ENCODE data around the gene CPLX3.

Gene CPLX3

DNA sequence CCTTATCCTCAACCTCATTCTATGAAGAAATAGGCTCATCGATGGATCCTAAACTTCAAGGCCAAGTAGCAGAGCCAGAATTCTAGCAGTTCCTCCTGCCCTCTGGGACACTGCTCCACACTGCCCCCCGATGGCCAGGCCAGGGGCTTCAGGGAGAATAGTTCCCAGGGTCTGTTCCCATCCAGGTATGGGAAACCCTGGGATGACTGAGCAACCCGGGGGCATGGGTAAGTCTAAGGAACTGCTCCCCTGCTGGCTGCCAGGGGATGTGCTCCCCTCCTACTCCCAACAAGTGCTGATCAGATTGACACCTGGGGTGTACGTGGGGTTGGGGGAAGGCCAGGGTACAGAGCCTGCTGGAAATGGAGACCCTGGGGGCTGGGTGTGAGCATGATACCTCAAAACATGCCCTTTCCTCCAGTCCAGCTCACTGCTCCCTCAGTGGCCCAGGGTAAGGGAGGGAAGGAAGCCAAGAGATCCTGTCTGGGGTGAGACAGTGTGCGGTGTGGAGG lies 8.9 kb downstream of the CPLX3 start:
- Histone ChIP-seq H3K4me1 (ENCODE audit: insufficient read depth, low read length, poor library complexity, severe bottlenecking) (peaks cover 10% of the 10 kb centered on the region), H3F3A (ENCODE audit: low read depth) (no peaks in the 10 kb centered on the region), H3K9ac (ENCODE audit: low read depth, low read length, poor library complexity, severe bottlenecking) (no peak overlapping the region), H3K4me3 (ENCODE audit: low read length, poor library complexity, severe bottlenecking) (no peak overlapping the region), H3K9me2 (replicated peaks; ENCODE audit: low read depth, low read length) (no peaks in the 10 kb centered on the region), H2AFZ (ENCODE audit: low read length) (no peak overlapping the region), H3K4me2 (ENCODE audit: low read depth, low read length, poor library complexity, severe bottlenecking) (no peak overlapping the region), H3K79me2 (ENCODE audit: insufficient read depth, low read length) (no peaks in the 10 kb centered on the region), H4K20me1 (ENCODE audit: insufficient read depth, low read length, poor library complexity, severe bottlenecking) (no peaks in the 10 kb centered on the region), H3K27me3 (ENCODE audit: insufficient read depth, low read length, poor library complexity, severe bottlenecking) (no peaks in the 10 kb centered on the region), H3K9me3 (ENCODE audit: insufficient read depth, low read depth, low read length) (no peaks in the 10 kb centered on the region), H3K36me3 (ENCODE audit: insufficient read depth, low read length) (no peaks in the 10 kb centered on the region)
- TF ChIP-seq, protein P1, sequence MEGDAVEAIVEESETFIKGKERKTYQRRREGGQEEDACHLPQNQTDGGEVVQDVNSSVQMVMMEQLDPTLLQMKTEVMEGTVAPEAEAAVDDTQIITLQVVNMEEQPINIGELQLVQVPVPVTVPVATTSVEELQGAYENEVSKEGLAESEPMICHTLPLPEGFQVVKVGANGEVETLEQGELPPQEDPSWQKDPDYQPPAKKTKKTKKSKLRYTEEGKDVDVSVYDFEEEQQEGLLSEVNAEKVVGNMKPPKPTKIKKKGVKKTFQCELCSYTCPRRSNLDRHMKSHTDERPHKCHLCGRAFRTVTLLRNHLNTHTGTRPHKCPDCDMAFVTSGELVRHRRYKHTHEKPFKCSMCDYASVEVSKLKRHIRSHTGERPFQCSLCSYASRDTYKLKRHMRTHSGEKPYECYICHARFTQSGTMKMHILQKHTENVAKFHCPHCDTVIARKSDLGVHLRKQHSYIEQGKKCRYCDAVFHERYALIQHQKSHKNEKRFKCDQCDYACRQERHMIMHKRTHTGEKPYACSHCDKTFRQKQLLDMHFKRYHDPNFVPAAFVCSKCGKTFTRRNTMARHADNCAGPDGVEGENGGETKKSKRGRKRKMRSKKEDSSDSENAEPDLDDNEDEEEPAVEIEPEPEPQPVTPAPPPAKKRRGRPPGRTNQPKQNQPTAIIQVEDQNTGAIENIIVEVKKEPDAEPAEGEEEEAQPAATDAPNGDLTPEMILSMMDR (conservative IDR thresholded peaks at IDR 0.05; ENCODE audit: low read length): peak; percentile 88
- TF ChIP-seq EZH2phosphoT487 (IDR thresholded peaks at IDR 0.05; ENCODE audit: borderline replicate concordance): no peak

DNA sequence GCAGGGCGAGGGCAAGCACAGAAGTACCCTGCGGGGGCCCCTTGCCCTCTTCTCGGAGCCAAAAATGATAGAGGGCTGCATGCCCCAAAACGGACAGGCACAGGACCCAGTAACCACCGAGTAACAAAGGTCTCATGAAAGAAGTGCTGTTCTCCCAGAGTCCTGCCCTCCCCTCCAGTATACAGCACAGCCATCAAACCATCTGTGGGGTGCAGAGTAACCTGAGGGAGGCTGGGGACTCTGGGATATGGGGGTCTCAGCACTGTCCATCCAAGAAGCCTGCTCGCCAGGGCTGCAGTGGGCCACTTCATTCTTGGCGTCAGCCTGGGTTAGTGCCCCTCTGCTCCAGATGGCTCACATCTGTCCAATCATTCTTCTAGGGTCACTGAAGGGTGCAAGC lies 10.4 kb downstream of the CPLX3 start:
- Histone ChIP-seq H3K9ac (ENCODE audit: low read depth, low read length, poor library complexity, severe bottlenecking) (no peak overlapping the region), H3K79me2 (ENCODE audit: insufficient read depth, low read length) (peaks cover 11% of the 10 kb centered on the region; the same call in 1 of the 2 replicates), H2AFZ (ENCODE audit: low read length) (no peak overlapping the region), H3K4me1 (ENCODE audit: insufficient read depth, low read length, poor library complexity, severe bottlenecking) (peaks cover 17% of the 10 kb centered on the region), H3K4me3 (ENCODE audit: low read length, poor library complexity, severe bottlenecking) (no peak overlapping the region), H3K4me2 (ENCODE audit: low read depth, low read length, poor library complexity, severe bottlenecking) (no peak overlapping the region), H3F3A (ENCODE audit: low read depth) (no peaks in the 10 kb centered on the region), H3K9me2 (replicated peaks; ENCODE audit: low read depth, low read length) (no peaks in the 10 kb centered on the region), H3K9me3 (ENCODE audit: insufficient read depth, low read depth, low read length) (no peaks in the 10 kb centered on the region), H3K36me3 (ENCODE audit: insufficient read depth, low read length) (no peaks in the 10 kb centered on the region), H4K20me1 (ENCODE audit: insufficient read depth, low read length, poor library complexity, severe bottlenecking) (peaks cover 3% of the 10 kb centered on the region), H3K27me3 (ENCODE audit: insufficient read depth, low read length, poor library complexity, severe bottlenecking) (no peaks in the 10 kb centered on the region)
- no peak for TF ChIP-seq EZH2phosphoT487 (IDR thresholded peaks at IDR 0.05; ENCODE audit: borderline replicate concordance)
- TF ChIP-seq, protein P1 (conservative IDR thresholded peaks at IDR 0.05; ENCODE audit: low read length): no peak

DNA sequence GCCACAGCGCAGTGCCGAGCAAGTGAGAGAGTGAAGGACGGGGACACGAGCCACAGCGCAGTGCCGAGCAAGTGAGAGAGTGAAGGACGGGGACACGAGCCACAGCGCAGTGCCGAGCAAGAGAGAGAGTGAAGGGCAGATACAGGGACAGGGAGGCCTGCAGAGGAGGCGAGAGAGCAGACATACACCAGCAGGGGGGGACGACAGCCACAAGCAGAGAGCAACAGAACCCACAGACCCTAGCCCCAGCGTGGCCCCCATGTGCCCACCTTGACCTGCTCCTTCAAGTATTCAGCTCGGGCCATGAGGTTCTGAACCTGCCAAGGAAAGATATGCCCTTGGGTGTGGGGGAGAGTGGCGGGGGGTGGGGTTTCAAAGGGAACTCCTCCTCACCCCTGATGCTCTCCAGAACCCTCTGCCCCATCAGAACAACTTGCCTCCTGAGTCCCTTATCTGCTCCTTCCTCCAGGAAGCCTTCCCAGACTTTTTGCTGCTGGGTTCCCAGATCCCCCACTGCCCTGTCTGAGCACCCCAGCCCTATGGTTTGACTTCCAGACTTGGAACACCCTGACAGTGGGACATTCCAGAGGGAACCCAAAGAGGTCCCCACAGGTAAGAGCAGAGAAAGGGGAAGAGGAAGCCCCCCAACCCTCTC lies 11.2 kb downstream of the CPLX3 start:
- Histone ChIP-seq H3K27me3 (ENCODE audit: insufficient read depth, low read length, poor library complexity, severe bottlenecking) (no peaks in the 10 kb centered on the region), H3K9me3 (ENCODE audit: insufficient read depth, low read depth, low read length) (no peaks in the 10 kb centered on the region), H3K79me2 (ENCODE audit: insufficient read depth, low read length) (peaks cover 19% of the 10 kb centered on the region), H3K4me1 (ENCODE audit: insufficient read depth, low read length, poor library complexity, severe bottlenecking) (peaks cover 23% of the 10 kb centered on the region), H3K4me2 (ENCODE audit: low read depth, low read length, poor library complexity, severe bottlenecking) (no peak overlapping the region), H3K36me3 (ENCODE audit: insufficient read depth, low read length) (no peaks in the 10 kb centered on the region), H3K9ac (ENCODE audit: low read depth, low read length, poor library complexity, severe bottlenecking) (no peak overlapping the region), H3K4me3 (ENCODE audit: low read length, poor library complexity, severe bottlenecking) (no peak overlapping the region), H2AFZ (ENCODE audit: low read length) (no peak overlapping the region), H3K9me2 (replicated peaks; ENCODE audit: low read depth, low read length) (no peaks in the 10 kb centered on the region), H3F3A (ENCODE audit: low read depth) (no peaks in the 10 kb centered on the region), H4K20me1 (ENCODE audit: insufficient read depth, low read length, poor library complexity, severe bottlenecking) (peaks cover 3% of the 10 kb centered on the region)
- TF ChIP-seq EZH2phosphoT487 (IDR thresholded peaks at IDR 0.05; ENCODE audit: borderline replicate concordance): no peak
- TF ChIP-seq, protein P1 (conservative IDR thresholded peaks at IDR 0.05; ENCODE audit: low read length): no peak; the same call in 1 of the 2 replicates

Measured in Loucy (cell line).